GM19328 (cell line): ENCODE data around the gene RABIF.

Experiments
- ATAC-seq: cut with Tn5 transposase; IDR thresholded peaks from one replicate; pipeline ENCODE4 v1.9.1; 2021; ENCODE audit warnings: mild to moderate bottlenecking, moderate library complexity; ENCODE audit not compliant: unreplicated experiment

The RABIF gene

DNA sequence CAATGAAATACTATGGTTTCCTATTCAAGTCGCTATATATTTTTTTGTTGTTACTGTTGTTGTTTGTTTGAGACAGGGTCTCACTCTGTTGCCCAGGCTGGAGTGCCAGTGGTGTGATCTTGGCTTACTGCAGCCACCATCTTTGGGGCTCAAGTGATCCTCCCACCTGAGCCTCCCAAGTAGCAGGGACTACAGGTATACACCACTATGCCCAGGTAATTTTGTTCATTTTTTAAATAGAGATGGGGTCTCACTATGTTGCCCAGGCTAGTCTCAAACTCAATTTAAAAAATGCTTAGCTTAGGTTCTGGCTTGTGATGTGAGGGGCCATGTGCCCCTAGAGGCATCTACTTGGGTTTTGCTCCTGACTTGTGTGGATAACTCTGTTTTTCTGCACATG is 9.8 kb downstream of the RABIF start:
- ATAC-seq, result no peak

DNA sequence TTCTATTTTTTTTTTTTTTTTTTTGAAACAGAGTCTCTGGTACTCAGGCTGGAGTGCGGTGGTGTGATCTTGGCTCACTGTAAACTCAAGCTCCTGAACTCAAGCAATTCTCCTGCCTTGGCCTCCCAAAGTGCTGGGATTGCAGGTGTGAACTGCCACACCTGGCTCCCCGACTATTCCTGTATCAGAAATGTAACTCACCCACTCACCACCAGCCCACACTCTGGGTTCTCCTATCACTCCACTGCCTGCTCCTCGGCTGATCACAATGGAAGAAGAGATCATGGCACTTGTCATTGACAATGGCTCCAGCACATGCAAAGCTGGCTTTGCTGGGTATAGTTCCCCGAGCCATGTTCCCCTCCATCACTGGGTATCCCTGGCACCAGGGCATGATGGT is 15.9 kb downstream of the RABIF start:
- ATAC-seq, result no peak

DNA sequence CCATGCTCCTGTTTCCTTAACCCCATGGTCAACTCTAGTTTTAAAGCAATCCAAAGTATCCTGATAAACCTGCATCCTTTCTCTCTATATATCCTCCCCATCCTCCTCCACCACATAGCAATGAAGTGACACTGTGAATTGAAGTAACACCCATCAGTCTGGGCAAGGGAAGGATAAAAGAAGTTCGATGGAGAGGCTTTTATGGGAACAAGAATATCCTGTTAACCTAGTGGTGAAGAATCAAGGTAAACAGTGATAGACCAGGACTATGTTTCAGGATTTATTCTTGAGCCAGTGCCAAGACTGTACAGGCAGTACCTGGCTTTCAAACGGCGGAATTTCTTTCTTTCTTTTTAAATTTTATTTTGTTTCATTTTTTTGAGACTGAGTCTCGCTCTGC is 17.6 kb downstream of the RABIF start:
- no peak for ATAC-seq

DNA sequence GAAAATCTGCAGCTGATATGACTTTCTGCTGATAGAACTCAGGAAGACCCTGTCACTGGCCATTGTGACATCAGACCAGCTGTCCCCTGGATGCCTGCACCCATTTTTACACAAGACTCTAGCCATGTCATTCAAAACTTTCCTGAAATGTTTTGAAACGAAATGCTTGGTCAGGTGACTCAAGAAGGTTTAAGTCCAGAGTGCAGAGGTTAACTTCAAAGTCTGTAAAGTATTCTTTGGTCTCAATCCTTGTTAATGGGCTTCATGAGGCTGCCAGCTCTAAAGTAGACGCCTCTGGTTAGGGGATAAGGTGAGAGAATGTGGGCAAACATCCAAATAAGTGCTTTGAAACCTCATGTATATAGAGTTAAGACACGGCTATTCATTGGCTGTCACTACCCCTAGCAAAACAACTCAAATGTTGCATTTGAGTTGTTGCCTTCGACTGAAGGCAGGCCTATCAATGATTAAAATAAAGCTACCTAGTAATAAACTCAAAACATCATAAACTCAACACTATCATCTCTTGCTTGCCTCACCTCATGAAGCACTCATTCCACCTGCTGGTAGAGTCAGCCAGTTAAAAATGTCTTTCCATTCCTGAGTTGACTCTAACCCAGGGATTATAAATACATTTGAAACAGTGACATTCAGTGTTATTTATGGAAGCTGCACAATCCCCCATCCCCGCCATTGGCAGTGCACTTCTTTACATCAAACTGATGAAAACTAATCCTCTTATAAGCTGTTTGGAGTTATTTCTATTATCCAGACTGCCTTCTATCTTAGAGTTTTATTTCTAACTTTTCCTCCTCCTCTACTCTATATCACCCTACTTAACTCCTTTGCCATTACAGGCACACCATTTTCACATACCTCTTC is 26.0 kb downstream of the RABIF start:
- ATAC-seq, result no peak

DNA sequence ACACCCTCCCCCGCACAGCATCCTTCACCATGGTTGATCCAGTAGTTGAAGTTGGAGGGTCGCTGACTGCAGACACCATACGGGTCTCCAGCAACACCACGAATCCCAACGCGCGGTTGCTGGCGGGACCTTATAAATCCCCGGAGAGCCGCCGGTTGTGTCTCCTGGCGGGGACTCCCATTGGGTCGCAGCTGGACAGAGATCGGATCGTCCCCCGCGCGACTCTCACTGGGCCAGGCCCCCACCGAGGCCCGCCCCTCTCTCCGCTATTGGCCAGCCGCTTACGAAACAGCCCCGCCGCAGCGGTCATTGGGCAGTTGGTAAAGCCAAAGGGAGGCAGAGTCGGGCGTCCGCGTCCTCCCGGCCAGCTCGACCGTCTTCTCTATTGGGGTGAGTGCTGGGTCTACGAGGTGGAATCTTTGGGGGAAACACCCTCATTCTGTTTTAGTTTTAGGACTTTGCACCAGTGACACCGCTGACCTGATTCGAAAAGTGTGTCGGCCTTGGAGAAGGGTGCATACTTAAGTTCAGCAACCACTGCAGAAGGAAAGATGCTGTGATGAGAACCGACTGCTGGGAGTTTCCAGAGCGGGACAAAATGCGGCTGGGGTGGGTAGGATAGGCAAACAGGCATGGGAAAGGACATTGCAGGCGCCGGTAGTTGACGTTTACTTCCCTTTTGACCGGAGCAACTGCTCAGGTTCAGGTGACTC is 27.4 kb downstream of the RABIF start:
- peak; percentile 49 for ATAC-seq

DNA sequence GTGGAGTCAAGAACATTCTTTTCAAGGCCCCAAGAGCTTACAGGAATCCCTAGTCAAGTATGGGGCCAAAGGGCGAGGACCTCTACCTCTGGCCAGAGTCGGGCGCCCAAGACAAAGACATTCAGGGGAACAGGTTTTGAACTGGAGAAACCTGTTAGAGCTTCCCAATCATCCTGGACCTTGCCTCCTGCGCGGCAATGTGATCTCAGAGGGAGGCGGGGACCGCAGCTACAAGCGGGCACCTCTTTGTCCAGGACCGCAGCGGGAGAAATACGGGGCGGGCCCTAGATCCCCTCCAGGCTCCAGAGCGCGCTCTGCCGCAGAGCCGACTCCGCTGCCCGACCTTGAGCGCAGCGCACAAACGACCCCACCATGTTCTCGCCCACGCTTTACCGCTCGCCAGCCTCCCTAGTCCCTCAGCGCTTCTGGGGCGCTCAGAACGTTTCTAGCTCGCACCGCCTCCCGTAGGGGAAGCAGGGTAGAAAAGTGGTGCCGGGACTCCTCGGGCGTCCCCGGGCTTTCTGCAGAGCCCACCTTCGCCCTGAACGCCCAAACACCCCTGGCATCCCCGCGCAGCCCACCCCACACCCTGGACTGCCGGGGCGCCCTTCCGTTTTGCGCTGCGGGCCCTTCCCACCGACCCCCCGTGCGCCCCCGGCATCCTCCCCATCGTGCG is 28.1 kb downstream of the RABIF start:
- no peak for ATAC-seq

DNA sequence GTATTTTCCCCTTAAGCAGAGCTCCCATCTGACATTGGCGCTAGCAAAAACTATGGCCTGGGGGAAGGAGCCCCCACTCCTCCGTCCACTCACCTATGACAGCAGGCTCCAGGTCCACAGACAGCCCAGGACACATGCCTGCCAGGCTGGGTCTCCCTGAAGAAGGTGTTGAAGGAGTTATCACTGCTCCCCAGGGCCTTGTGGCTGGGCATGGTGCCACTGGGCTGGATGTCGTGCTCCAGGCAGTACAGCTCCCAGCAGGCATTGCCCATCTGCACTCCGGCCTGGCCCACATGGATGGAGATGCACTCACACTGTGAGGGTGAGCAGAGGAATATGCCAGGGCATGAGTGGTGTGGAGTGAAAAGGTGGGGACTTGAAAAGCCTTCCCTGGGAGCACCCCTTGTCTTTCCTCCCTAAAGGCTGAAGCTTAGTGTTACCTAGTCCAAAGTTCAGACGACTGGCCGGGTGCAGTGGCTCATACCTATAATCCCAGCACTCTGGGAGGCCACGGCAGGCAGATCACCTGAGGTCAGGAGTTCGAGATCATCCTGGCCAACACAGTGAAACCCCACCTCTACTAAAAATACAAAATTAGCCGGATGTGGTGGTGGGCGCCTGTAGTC is 30.0 kb downstream of the RABIF start:
- no peak for ATAC-seq

DNA sequence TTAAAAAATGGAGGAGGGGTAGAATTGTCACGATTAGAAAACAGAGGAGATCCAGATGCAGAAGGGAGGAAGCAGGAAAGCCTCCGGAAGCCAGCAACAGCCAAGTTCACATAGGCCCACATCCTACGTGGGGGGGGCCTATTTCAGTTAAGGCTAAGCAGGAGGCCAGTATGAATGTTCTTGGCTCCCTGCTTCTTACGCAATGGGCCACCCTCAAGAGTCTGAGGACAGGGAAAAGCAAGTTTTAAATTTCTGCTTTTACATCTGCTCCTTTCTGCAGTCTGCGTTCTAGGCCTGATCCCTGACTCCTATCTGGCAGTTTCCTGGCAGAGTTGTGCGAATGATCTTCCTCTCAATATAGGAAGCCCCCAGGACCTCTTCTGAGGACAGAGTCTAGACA is 30.6 kb downstream of the RABIF start:
- no peak for ATAC-seq

DNA sequence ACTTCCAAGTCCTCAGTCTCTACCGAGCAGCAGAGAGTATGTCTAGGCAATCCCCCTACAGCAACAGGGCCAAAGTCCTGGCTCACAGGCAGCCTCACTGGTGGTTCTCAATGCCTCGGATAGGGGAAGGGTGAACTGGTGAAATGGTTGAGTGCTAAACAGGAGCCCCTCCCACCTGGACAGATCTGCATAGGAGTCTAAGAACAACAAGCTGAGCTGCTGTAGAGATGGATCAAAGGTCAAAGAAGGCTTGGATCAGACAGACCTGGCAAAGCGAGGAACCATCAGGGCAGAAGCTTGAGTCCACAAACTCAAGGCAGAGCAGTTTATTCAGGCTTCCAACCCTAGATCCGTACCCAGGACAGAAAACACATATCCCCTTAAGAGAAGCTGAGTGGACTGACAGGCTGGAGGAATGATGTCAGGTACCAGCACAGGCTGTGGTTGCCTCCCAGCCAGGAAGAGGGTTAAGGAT is 31.8 kb downstream of the RABIF start:
- no peak for ATAC-seq

DNA sequence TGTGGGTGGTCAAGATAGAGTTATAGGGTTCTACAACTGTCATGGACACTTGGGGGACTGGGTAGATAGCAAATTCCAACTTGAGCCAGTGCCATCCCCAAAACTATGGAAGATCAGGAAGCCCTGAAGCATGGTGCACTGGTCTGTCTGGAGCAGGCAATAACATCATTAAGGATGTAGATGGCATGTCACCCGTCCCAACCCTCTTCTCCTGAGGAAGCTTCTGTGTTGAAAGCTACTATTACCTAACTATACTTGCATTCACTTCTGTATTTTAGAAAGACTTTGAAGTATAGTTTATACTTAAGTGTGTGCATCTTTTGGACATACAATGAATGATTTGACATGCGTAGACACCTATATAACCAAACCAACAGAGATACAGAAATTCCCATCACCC is 32.9 kb downstream of the RABIF start:
- no peak for ATAC-seq

DNA sequence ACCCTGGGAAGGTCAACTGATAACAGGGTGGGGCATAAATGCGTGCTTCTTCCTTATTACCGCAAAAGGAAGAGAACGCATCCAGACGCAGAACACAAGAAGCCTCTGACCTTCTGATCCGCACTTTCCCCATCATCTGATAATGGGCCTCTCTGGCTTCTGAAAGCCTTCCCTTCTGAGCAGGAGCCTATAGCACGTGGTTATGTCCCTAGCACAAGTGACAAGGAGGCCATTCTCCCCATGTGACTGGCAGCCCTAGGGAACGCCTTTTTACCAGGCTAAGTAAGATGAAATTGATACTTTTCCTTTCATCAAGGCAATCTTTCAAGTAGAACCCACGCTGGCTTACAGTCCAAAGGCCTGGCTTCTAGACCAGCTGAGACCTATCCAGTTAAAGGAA is 34.2 kb downstream of the RABIF start:
- ATAC-seq, result no peak

DNA sequence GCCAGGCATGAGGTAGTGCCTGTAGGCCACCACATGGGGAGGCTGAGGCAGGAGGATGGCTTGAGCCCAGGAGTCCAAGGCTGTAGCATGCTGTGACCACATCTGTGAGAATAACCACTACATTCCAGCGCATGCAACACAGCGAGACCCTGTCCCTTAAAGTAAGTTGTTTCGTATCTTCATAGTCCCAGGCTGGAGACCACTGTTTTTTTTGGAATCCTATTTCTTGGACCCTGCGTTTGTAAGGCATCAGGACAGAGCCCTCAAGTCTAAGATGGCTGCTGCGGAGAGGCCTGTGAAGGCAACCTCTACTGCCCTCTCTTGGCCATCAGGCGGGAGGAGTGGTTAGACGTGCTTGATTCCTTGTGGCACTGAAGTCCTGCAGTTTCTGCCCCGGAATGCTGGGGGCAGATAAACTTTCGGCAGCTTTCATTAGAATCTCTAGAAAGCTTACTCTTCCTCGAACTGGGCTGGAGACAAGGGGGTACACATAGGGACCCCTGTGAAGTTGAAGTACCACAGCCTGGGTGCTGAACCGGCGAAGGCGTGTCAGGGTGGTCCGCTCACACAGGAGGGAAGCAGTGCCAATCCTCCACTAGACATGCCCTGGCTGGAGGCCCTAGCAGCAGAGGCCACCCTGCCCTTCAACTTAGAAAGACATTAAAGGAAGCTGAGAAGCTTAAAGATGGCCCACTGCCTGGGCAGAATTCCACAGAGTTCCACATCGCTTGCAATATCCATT is 36.6 kb downstream of the RABIF start:
- no peak for ATAC-seq

DNA sequence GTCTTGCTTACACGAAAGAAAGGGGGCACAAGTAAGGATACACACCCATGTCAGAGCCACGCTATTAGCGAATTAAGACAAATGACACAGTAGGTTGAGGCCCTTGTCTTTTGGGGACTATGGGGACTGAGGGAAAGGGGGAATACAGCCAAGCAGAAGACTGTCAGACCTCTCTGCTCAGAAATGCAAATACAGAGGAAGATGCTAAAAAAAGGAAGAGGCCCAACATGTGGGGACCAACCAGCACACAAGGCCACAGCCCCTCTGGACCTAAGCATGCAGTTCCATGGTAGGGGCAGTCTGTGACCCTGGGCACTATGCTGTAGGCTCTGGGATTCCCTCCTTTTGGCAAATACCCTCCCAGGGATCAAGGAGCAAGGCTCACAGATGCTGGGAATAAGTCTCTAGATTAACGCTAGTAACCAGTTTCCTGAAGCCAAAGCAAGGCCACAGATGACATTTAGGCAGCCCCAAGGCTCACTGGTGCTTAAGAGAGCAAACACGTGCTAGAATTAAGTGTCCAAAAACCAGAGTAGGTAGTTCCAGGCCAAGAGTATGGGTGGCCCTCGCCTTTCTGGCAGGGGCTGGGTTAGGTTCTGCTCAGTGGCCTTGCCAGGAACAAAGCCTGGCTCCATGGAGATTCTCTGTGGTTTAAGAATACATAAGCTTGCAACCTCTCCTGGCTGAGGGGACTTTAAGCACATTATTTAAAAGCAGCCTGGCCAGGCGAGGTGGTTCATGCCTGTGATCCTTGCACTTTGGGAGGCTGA is 38.2 kb downstream of the RABIF start:
- no peak for ATAC-seq

DNA sequence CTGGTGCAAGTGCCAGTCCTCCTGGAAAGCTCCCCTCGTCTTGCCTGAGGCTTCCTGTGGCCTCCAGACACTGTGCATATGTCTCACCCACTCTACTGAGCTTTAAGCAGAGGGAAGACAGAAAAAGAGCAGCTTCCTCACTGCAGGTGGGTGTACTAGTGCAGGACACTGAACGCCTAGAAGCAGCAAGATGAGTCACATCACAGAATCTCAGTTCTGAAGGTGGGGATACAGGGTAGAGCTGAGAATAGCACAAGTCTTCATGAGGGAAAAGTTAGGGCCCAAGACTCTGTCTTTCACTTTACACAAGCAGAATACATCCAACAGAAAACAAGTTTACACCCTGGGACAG is 40.8 kb downstream of the RABIF start:
- no peak for ATAC-seq

DNA sequence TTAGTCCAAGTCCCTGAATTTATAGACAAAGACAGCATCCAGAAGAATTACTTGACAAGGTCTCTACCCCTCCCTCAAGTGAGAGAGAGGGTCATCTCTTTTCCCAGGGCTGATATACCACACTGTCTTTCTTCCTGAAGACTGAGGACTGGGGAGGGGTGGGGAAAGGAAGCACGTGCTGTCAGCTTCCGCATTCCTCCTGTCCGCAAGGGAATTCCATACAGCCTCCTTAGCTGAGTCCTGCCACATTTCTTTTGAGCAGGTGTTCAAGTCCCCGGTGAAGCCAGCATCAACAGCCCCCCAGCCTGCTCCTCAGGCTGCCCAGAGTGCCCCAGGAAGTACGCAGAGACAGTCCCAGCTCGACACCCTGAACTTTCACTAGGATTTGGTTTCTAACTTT is 44.0 kb downstream of the RABIF start:
- ATAC-seq, result no peak

DNA sequence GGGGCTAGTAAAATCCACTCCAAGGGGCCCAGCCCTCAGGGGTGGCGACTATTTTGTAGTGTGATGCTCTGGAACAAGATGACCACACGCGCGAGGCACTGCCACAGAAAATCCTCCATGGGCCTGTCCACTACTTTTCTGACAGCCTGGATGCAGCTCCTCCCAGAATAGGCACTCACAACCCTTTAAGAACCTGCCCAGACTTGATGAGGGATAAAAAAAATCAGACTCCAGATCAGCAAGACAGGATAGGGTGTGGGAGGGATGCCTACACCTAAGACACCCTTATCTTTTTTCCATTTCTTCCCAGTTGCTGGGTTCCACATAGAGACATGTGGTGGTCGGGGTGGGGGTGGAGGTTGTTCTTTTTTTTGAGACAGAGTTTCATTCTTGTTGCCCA is 44.7 kb downstream of the RABIF start:
- no peak for ATAC-seq

DNA sequence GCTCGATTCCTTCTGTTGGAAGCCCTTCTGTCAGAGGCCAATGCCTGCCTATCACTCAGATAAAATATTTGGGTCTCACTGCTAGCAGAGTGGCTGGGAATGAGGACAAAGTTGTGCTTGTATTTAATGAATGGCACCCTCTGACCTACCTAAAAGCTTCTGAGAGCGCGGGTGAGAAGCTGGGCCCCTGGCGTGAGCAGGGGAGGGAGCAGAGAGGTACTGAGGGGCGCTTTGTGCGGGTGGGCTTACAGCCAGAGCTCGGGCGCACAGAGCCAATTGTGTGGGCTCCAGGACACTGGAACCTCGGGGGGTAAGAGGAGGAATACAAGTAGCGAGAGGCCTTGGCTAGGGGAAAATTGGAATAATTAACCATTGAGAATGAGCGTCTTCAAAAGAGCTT is 45.9 kb downstream of the RABIF start:
- no peak for ATAC-seq

DNA sequence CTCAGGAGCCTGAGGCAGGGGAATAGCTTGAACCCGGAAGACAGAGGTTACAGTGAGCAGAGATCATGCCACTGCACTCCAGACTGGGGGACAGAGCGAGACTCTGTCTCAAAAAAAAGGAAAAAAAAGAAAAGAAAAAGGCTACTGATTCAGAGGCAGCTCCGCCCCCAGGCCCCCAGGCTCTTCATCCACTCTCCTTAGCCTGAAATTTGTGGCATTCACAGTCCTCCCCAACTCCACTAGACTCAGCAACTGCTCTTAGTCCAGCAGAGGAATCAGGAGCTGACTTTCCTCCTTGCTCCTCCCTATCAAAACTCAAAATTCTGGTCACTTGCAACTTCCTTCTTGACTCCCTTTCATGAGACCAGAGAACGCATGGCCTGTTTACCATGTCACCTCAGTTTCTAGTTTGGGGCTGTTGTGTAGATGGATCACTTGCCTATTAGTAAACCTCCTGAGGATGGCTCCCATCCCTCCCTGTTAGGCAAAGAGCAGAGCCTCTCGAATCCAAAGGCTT is 51.1 kb downstream of the RABIF start:
- ATAC-seq, result no peak

DNA sequence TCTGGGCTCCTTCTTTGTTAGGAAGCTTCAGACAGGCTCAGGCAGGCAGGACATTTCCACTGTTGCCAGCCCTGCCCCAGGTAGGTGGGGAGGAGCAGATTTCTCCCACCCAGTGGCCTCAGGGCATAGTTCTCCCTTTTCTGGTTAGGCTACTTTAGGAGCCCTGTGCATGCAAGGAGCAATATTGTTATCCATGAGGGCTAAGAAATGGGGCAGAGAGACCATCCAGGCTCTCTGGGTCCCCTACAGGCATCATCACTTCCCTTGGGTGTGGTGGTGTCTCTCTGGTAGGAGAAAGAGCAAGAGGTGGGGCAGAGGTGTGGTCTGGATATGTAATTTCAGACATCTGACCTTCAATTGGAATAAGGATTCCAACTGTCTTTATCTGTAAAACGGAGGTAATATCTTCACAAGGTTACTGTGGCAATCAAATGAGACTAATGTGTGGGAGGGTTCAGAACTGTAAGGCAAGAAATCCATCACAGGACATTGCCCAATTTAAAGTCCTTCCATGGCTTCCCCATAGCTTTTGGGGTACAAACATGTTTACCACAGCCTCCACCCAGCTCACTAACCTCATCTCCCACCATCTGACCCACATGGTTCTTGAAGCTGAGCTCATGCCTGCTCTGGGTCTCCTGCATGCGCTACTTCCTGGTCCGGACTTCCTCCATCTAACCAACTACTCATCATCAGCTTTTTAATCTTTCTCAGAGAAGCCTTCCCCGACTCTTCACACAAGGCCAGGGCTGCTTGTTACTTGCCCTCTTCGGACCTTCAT is 52.1 kb downstream of the RABIF start:
- ATAC-seq, result no peak
